ENCODE results near the gene XXYLT1.

The XXYLT1 gene

GRCh38 chr3:195134431-195134830 is 136.5 kb downstream of the XXYLT1 start (continued):
- no peak for TF ChIP-seq OVOL3 (tag by site-specific recombination; IDR thresholded peaks at IDR 0.05)

- ChIA-PET CTCF (interaction anchor here (0.6 to 0.7 kb wide), 2 partner anchors 358 to 388 kb away, joined by 3 to 4 read pairs; no protein-coding TSS in a partner anchor), POLR2A (no interaction called here)
- H3K9me3 ChIP-seq (ENCODE audit: control insufficient read depth, insufficient read depth, low read depth, low read length) = no peaks in the 10 kb centered on the region
- no peak overlapping the region for H3K4me3 ChIP-seq (ENCODE audit: low read depth, low read length)
- TF ChIP-seq ZBTB48 (tag by site-specific recombination; IDR thresholded peaks at IDR 0.05) = no peak
- no peak for TF ChIP-seq ZNF776 (tag by site-specific recombination; IDR thresholded peaks at IDR 0.05; ENCODE audit: borderline replicate concordance)
- TF ChIP-seq ZIC2 (tag by site-specific recombination; IDR thresholded peaks at IDR 0.05) = no peak
- H3K27ac ChIP-seq (ENCODE audit: extremely low read depth, low read depth, low read length) = no peak overlapping the region
- no peaks in the 10 kb centered on the region for H3K4me1 ChIP-seq (ENCODE audit: control insufficient read depth, insufficient read depth, low read length)
- no peaks in the 10 kb centered on the region for H3K36me3 ChIP-seq (ENCODE audit: control insufficient read depth in 2 of 2, insufficient read depth in 1 of 2, low read length in 2 of 2)
Observed at GRCh38 chr3:195133462-195133861, 137.5 kb downstream of the XXYLT1 start.

- POLR2A ChIA-PET = no interaction called here
- Histone ChIP-seq H3K4me3 (ENCODE audit: low read depth, low read length) (no peak overlapping the region), H3K4me1 (ENCODE audit: control insufficient read depth, insufficient read depth, low read length) (no peaks in the 10 kb centered on the region), H3K9me3 (ENCODE audit: control insufficient read depth, insufficient read depth, low read depth, low read length) (no peaks in the 10 kb centered on the region), H3K36me3 (ENCODE audit: control insufficient read depth in 2 of 2, insufficient read depth in 1 of 2, low read length in 2 of 2) (no peaks in the 10 kb centered on the region), H3K27ac (ENCODE audit: extremely low read depth, low read depth, low read length) (no peak overlapping the region)
- 0 out of 2 replicates have a peak, but pooled peaks have one; percentile 17 for TF ChIP-seq ZIC2 (tag by site-specific recombination; IDR thresholded peaks at IDR 0.05)
- TF ChIP-seq ZNF423 (tag by site-specific recombination; IDR thresholded peaks at IDR 0.05) = no peak
- CTCF ChIA-PET = no interaction called here
Observed at GRCh38 chr3:195133013-195133412, 137.9 kb downstream of the XXYLT1 start.

GRCh38 chr3:195131176-195131575 is 139.8 kb downstream of the XXYLT1 start:
- POLR2A ChIA-PET = interaction anchor here (0.5 kb wide), 1 partner anchor 73 kb away, joined by 3 read pairs; no protein-coding TSS in a partner anchor
- H3K4me3 ChIP-seq (ENCODE audit: low read depth, low read length) = no peak overlapping the region
- CTCF ChIA-PET = interaction anchor here (0.9 kb wide), 1 partner anchor 96 kb away, joined by 4 read pairs; no protein-coding TSS in a partner anchor
- no peaks in the 10 kb centered on the region for H3K9me3 ChIP-seq (ENCODE audit: control insufficient read depth, insufficient read depth, low read depth, low read length)
- H3K36me3 ChIP-seq (ENCODE audit: control insufficient read depth in 2 of 2, insufficient read depth in 1 of 2, low read length in 2 of 2) = no peaks in the 10 kb centered on the region
- no peak for TF ChIP-seq GLI4 (tag by site-specific recombination; IDR thresholded peaks at IDR 0.05)
- H3K27ac ChIP-seq (ENCODE audit: extremely low read depth, low read depth, low read length) = no peak overlapping the region
- no peaks in the 10 kb centered on the region for H3K4me1 ChIP-seq (ENCODE audit: control insufficient read depth, insufficient read depth, low read length)

- H3K4me1 ChIP-seq (ENCODE audit: control insufficient read depth, insufficient read depth, low read length) = no peaks in the 10 kb centered on the region
- H3K9me3 ChIP-seq (ENCODE audit: control insufficient read depth, insufficient read depth, low read depth, low read length) = no peaks in the 10 kb centered on the region
- H3K27ac ChIP-seq (ENCODE audit: extremely low read depth, low read depth, low read length) = no peak overlapping the region
- ChIA-PET CTCF (interaction anchor here (0.6 to 1.4 kb wide), 4 partner anchors 23 to 1557 kb away, joined by 3 to 4 read pairs (median 3); no protein-coding TSS in a partner anchor), POLR2A (no interaction called here)
- H3K36me3 ChIP-seq (ENCODE audit: control insufficient read depth in 2 of 2, insufficient read depth in 1 of 2, low read length in 2 of 2) = no peaks in the 10 kb centered on the region
- TF ChIP-seq ZNF184 (tag by site-specific recombination; IDR thresholded peaks at IDR 0.05) (peak; percentile 79), ZNF501 (tag by site-specific recombination; IDR thresholded peaks at IDR 0.05) (no peak)
- no peak overlapping the region for H3K4me3 ChIP-seq (ENCODE audit: low read depth, low read length)
Observed at GRCh38 chr3:195129644-195130492, 141.1 kb downstream of the XXYLT1 start.

- no peak overlapping the region for H3K4me3 ChIP-seq (ENCODE audit: low read depth, low read length)
- no peaks in the 10 kb centered on the region for H3K4me1 ChIP-seq (ENCODE audit: control insufficient read depth, insufficient read depth, low read length)
- CTCF ChIA-PET = interaction anchor here (1.4 kb wide), 1 partner anchor 23 kb away, joined by 3 read pairs; no protein-coding TSS in a partner anchor
- no peaks in the 10 kb centered on the region for H3K9me3 ChIP-seq (ENCODE audit: control insufficient read depth, insufficient read depth, low read depth, low read length)
- POLR2A ChIA-PET = no interaction called here
- no peaks in the 10 kb centered on the region for H3K36me3 ChIP-seq (ENCODE audit: control insufficient read depth in 2 of 2, insufficient read depth in 1 of 2, low read length in 2 of 2)
- H3K27ac ChIP-seq (ENCODE audit: extremely low read depth, low read depth, low read length) = no peak overlapping the region
- no peak for TF ChIP-seq ZNF221 (tag by site-specific recombination; IDR thresholded peaks at IDR 0.05; ENCODE audit: borderline replicate concordance)
- TF ChIP-seq ZNF48 (tag by site-specific recombination; IDR thresholded peaks at IDR 0.05) = no peak
- no peak for TF ChIP-seq PRDM6 (tag by site-specific recombination; IDR thresholded peaks at IDR 0.05)
- no peak for TF ChIP-seq MYNN (tag by site-specific recombination; IDR thresholded peaks at IDR 0.05; ENCODE audit: borderline replicate concordance)
- TF ChIP-seq ZNF311 (tag by site-specific recombination; IDR thresholded peaks at IDR 0.05; ENCODE audit: borderline replicate concordance) = no peak
- TF ChIP-seq ZNF146 (tag by site-specific recombination; IDR thresholded peaks at IDR 0.05) = no peak
- no peak for TF ChIP-seq ZNF341 (tag by site-specific recombination; IDR thresholded peaks at IDR 0.05; ENCODE audit: low read depth)
- TF ChIP-seq ZNF692 (tag by site-specific recombination; IDR thresholded peaks at IDR 0.05) = no peak
- TF ChIP-seq ZNF707 (tag by site-specific recombination; IDR thresholded peaks at IDR 0.05) = no peak
- no peak for TF ChIP-seq ZXDB (tag by site-specific recombination; IDR thresholded peaks at IDR 0.05)
- TF ChIP-seq ZBTB8A (tag by site-specific recombination; IDR thresholded peaks at IDR 0.05) = no peak
- no peak for TF ChIP-seq OVOL3 (tag by site-specific recombination; IDR thresholded peaks at IDR 0.05)
Observed at GRCh38 chr3:195129072-195129643, 141.8 kb downstream of the XXYLT1 start.

Measured in HEK293 (cell line).